Esophagus squamous epithelium (tissue), 4 donors: Measurements from ENCODE around the gene GEMIN7. TPM values are rescaled to one million over a fixed set of nuclear protein-coding genes. Genes with fewer than 3 reads are reported as not detected.

Experiments
- small RNA-seq, 4 donors: library from RNA; depleted of rRNA; stranded (forward); fragments of <200 nt; gene quantifications; one replicate each; pipeline ENCODE3, GENCODE V24; 2016
- total RNA-seq, 4 donors: library from RNA; depleted of rRNA; stranded (reverse); fragments of >200 nt; gene quantifications; one replicate each; pipeline ENCODE4 v1.1.0, GENCODE V29; 2016

GEMIN7 gene
- total RNA-seq, 4 donors from 2014 or later = 22.3 to 28.0 (median 25.4) TPM

Small RNA genes lying within 50 kb of the gene (small RNA-seq; reads per million reads assigned to genes)
- 0 reads per million in 4 donors for gene RNU6-611P

Other genes with a start within 250 kb of the GEMIN7 start
- gene NECTIN2, start 233.0 kb upstream of the GEMIN7 start, total RNA-seq = 100 to 1,000 TPM in 1 of 4 donors, 10 to 100 TPM in 3; 42.9 to 103 (median 60.9) TPM
- gene TOMM40, start 188.0 kb upstream of the GEMIN7 start, total RNA-seq = 100 to 1,000 TPM in 1 of 4 donors, 10 to 100 TPM in 3; 64.7 to 142 (median 79.0) TPM
- 100 to 1,000 TPM in 1 of 4 donors, 10 to 100 TPM in 1, 1 to 10 TPM in 2; 5.7 to 141 (median 20.7) TPM for gene APOE, start 173.5 kb upstream of the GEMIN7 start, total RNA-seq
- 1 to 10 TPM; 1.4 to 7.5 (median 4.1) TPM for gene APOC1, start 164.7 kb upstream of the GEMIN7 start, total RNA-seq
- not detected for gene APOC4, start 137.0 kb upstream of the GEMIN7 start, total RNA-seq
- 1 to 10 TPM in 1 of 4 donors, not detected in 3; 1.6 TPM for gene APOC2, start 133.2 kb upstream of the GEMIN7 start, total RNA-seq
- 10 to 100 TPM; 44.2 to 76.9 (median 56.3) TPM for gene CLPTM1, start 123.9 kb upstream of the GEMIN7 start, total RNA-seq
- gene RELB, start 77.8 kb upstream of the GEMIN7 start, total RNA-seq = 10 to 100 TPM in 1 of 4 donors, 1 to 10 TPM in 3; 4.8 to 11.8 (median 7.6) TPM
- 100 to 1,000 TPM in 1 of 4 donors, 10 to 100 TPM in 3; 46.4 to 122 (median 64.0) TPM for gene CLASRP, start 40.2 kb upstream of the GEMIN7 start, total RNA-seq
- gene ZNF296, start 2.8 kb upstream of the GEMIN7 start, total RNA-seq = 10 to 100 TPM in 1 of 4 donors, 1 to 10 TPM in 3; 4.0 to 17.7 (median 4.5) TPM
- gene PPP1R37, start 13.9 kb downstream of the GEMIN7 start, total RNA-seq = 10 to 100 TPM; 25.1 to 35.5 (median 30.8) TPM
- 1 to 10 TPM; 1.1 to 4.2 (median 2.9) TPM for gene NKPD1, start 81.7 kb downstream of the GEMIN7 start, total RNA-seq
- gene TRAPPC6A, start 99.0 kb downstream of the GEMIN7 start, total RNA-seq = 10 to 100 TPM in 3 of 4 donors, 1 to 10 TPM in 1; 5.4 to 27.8 (median 18.0) TPM
- gene BLOC1S3, start 99.5 kb downstream of the GEMIN7 start, total RNA-seq = 10 to 100 TPM in 2 of 4 donors, 1 to 10 TPM in 2; 7.9 to 18.4 (median 10.4) TPM
- gene EXOC3L2, start 166.1 kb downstream of the GEMIN7 start, total RNA-seq = 1 to 10 TPM in 1 of 4 donors, under 1 TPM in 3; 0.29 to 1.5 (median 0.80) TPM
- 10 to 100 TPM in 3 of 4 donors, 1 to 10 TPM in 1; 6.4 to 19.6 (median 14.9) TPM for gene MARK4, start 172.0 kb downstream of the GEMIN7 start, total RNA-seq
- not detected for gene CKM, start 243.6 kb downstream of the GEMIN7 start, total RNA-seq